Measurements from ENCODE around the gene LSAMP.

DNA sequence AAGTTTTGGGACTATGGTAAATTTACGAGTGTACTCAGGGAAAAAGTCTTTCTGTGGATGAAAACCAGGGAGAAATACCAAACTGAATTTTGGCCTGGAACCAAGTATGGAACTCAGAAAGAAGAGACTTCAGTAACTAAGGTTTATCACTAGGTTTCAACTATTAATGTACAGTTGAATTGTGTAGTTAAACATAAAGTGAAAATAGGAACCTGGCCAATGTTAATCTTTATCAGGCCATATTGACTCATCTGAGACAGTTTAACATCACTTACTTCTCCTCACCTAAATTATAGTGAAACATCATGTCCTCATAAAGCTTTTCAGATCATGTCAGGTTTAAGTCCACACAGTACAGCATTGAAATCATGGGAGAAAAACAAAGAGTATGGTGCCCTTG lies 197.7 kb downstream of the LSAMP start:
- TF ChIP-seq, protein P1, sequence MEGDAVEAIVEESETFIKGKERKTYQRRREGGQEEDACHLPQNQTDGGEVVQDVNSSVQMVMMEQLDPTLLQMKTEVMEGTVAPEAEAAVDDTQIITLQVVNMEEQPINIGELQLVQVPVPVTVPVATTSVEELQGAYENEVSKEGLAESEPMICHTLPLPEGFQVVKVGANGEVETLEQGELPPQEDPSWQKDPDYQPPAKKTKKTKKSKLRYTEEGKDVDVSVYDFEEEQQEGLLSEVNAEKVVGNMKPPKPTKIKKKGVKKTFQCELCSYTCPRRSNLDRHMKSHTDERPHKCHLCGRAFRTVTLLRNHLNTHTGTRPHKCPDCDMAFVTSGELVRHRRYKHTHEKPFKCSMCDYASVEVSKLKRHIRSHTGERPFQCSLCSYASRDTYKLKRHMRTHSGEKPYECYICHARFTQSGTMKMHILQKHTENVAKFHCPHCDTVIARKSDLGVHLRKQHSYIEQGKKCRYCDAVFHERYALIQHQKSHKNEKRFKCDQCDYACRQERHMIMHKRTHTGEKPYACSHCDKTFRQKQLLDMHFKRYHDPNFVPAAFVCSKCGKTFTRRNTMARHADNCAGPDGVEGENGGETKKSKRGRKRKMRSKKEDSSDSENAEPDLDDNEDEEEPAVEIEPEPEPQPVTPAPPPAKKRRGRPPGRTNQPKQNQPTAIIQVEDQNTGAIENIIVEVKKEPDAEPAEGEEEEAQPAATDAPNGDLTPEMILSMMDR (IDR thresholded peaks at IDR 0.05), result no peak
- TF ChIP-seq ZNF138 (CRISPR knock-in tag; conservative IDR thresholded peaks at IDR 0.05) (no peak), FOXJ3 (CRISPR knock-in tag; IDR thresholded peaks at IDR 0.05; ENCODE audit: borderline replicate concordance) (no peak), ZNF317 (CRISPR knock-in tag; IDR thresholded peaks at IDR 0.05; ENCODE audit: borderline replicate concordance, low read depth) (no peak)
- TF ChIP-seq, protein P2, sequence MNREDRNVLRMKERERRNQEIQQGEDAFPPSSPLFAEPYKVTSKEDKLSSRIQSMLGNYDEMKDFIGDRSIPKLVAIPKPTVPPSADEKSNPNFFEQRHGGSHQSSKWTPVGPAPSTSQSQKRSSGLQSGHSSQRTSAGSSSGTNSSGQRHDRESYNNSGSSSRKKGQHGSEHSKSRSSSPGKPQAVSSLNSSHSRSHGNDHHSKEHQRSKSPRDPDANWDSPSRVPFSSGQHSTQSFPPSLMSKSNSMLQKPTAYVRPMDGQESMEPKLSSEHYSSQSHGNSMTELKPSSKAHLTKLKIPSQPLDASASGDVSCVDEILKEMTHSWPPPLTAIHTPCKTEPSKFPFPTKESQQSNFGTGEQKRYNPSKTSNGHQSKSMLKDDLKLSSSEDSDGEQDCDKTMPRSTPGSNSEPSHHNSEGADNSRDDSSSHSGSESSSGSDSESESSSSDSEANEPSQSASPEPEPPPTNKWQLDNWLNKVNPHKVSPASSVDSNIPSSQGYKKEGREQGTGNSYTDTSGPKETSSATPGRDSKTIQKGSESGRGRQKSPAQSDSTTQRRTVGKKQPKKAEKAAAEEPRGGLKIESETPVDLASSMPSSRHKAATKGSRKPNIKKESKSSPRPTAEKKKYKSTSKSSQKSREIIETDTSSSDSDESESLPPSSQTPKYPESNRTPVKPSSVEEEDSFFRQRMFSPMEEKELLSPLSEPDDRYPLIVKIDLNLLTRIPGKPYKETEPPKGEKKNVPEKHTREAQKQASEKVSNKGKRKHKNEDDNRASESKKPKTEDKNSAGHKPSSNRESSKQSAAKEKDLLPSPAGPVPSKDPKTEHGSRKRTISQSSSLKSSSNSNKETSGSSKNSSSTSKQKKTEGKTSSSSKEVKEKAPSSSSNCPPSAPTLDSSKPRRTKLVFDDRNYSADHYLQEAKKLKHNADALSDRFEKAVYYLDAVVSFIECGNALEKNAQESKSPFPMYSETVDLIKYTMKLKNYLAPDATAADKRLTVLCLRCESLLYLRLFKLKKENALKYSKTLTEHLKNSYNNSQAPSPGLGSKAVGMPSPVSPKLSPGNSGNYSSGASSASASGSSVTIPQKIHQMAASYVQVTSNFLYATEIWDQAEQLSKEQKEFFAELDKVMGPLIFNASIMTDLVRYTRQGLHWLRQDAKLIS (CRISPR knock-in tag; IDR thresholded peaks at IDR 0.05; ENCODE audit: borderline replicate concordance), result no peak
- TF ChIP-seq, protein P3, sequence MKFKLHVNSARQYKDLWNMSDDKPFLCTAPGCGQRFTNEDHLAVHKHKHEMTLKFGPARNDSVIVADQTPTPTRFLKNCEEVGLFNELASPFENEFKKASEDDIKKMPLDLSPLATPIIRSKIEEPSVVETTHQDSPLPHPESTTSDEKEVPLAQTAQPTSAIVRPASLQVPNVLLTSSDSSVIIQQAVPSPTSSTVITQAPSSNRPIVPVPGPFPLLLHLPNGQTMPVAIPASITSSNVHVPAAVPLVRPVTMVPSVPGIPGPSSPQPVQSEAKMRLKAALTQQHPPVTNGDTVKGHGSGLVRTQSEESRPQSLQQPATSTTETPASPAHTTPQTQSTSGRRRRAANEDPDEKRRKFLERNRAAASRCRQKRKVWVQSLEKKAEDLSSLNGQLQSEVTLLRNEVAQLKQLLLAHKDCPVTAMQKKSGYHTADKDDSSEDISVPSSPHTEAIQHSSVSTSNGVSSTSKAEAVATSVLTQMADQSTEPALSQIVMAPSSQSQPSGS (CRISPR knock-in tag; IDR thresholded peaks at IDR 0.05; ENCODE audit: borderline replicate concordance, low read depth), result no peak
- TF ChIP-seq, protein P4, sequence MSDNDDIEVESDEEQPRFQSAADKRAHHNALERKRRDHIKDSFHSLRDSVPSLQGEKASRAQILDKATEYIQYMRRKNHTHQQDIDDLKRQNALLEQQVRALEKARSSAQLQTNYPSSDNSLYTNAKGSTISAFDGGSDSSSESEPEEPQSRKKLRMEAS (CRISPR knock-in tag; IDR thresholded peaks at IDR 0.05), result no peak
- TF ChIP-seq, protein P5, sequence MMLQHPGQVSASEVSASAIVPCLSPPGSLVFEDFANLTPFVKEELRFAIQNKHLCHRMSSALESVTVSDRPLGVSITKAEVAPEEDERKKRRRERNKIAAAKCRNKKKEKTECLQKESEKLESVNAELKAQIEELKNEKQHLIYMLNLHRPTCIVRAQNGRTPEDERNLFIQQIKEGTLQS (CRISPR knock-in tag; conservative IDR thresholded peaks at IDR 0.05), result no peak
